PC-3 (cell line): ENCODE data around the gene OTUB1. TPM values are rescaled to one million over a fixed set of nuclear protein-coding genes. Genes with fewer than 3 reads are reported as not detected.

Experiments used
- ATAC-seq: fragments of 200-7000 bp; cut with Tn5 transposase; 2 replicates; pipeline ENCODE4 v1.9.1; 2020; ENCODE audit warnings: mild to moderate bottlenecking, moderate library complexity
- BruUV-seq: library from RNA; stranded (reverse); fragments of 400-500 nt; replicated peaks from 2 replicates; lab custom pipeline; 2021; lab: Mats Ljungman, UMichigan
- CTCF ChIA-PET: fragments of 300-600 bp; sonication (Branson Sonifier 250); formaldehyde crosslinking; loops from one replicate; lab custom pipeline; 2022; ENCODE audit warnings: antibody characterized with exemption; lab: Charles Lee
- POLR2A ChIA-PET: fragments of 300-600 bp; sonication (Branson Sonifier 250); formaldehyde crosslinking; loops from one replicate; lab custom pipeline; 2022; ENCODE audit warnings: antibody characterized with exemption; ENCODE audit not compliant: unreplicated experiment; lab: Charles Lee
- DNase-seq: peaks from one replicate; pipeline ENCODE4 v3.0.0-alpha.2; 2015
- H2AFZ ChIP-seq: fragments of 300-600 bp; sonication (generic); 2 replicates; pipeline ENCODE4 v1.6.0; 2016; ENCODE audit warnings: antibody characterized with exemption, low read length
- H3F3A ChIP-seq: fragments of 300-600 bp; sonication (generic); one replicate; pipeline ENCODE4 v1.6.0; 2017; ENCODE audit warnings: antibody characterized with exemption, low read length, control low read depth, mild to moderate bottlenecking; ENCODE audit not compliant: unreplicated experiment
- H3K27ac ChIP-seq: fragments of 300-600 bp; sonication (generic); 2 replicates; pipeline ENCODE4 v1.5.1; 2016; ENCODE audit warnings: mild to moderate bottlenecking, low read length
- H3K27me3 ChIP-seq: fragments of 300-600 bp; sonication (generic); 2 replicates; pipeline ENCODE4 v1.6.1; 2016; ENCODE audit warnings: low read length, mixed read lengths
- H3K36me3 ChIP-seq: fragments of 300-600 bp; sonication (generic); 2 replicates; pipeline ENCODE4 v1.6.1; 2016; ENCODE audit warnings: low read depth, mixed run types, low read length, mixed read lengths
- H3K4me1 ChIP-seq: fragments of 300-600 bp; sonication (generic); 2 replicates; pipeline ENCODE4 v1.5.1; 2016; ENCODE audit warnings: low read length; ENCODE audit not compliant: insufficient read depth
- H3K4me2 ChIP-seq: fragments of 300-600 bp; sonication (generic); 2 replicates; pipeline ENCODE4 v1.6.0; 2016; ENCODE audit warnings: low read length
- H3K4me3 ChIP-seq: fragments of 300-600 bp; sonication (generic); 2 replicates; pipeline ENCODE4 v1.5.1; 2016; ENCODE audit warnings: mild to moderate bottlenecking, low read length, mixed read lengths
- H3K79me2 ChIP-seq: fragments of 300-600 bp; sonication (generic); 2 replicates; pipeline ENCODE4 v1.6.1; 2017; ENCODE audit warnings: low read length, mixed read lengths
- H3K9ac ChIP-seq: fragments of 300-600 bp; sonication (generic); 2 replicates; pipeline ENCODE4 v1.6.0; 2016; ENCODE audit warnings: mild to moderate bottlenecking, low read length
- H3K9me2 ChIP-seq: fragments of 300-600 bp; sonication (generic); replicated peaks from 2 replicates; pipeline ENCODE4 v1.6.1; 2016; ENCODE audit warnings: mixed run types, low read length, mixed read lengths
- H3K9me3 ChIP-seq: fragments of 300-600 bp; sonication (generic); 2 replicates; pipeline ENCODE4 v1.6.1; 2016; ENCODE audit warnings: low read length, mixed read lengths
- H4K20me1 ChIP-seq: fragments of 300-600 bp; sonication (generic); 2 replicates; pipeline ENCODE4 v1.6.1; 2016; ENCODE audit warnings: low read length, mixed read lengths
- EZH2 ChIP-seq: fragments of 300-600 bp; sonication (generic); IDR thresholded peaks from one replicate; pipeline ENCODE4 v1.6.1; 2017; ENCODE audit warnings: antibody characterized with exemption, mild to moderate bottlenecking, low read length; ENCODE audit not compliant: unreplicated experiment
- EZH2phosphoT487 ChIP-seq: fragments of 300-600 bp; sonication (generic); IDR thresholded peaks from 2 replicates; pipeline ENCODE4 v1.6.1; 2018; ENCODE audit warnings: mild to moderate bottlenecking, antibody characterized with exemption, low read length, borderline replicate concordance
- intact Hi-C: fragments of 100-400 bp; cut with micrococcal nuclease; formaldehyde crosslinking; loops from 2 replicates; pipeline ENCODE4 v1.9.0; 2023
- total RNA-seq: library from RNA; depleted of rRNA; stranded (reverse); fragments of >200 nt; gene quantifications from 2 replicates; pipeline ENCODE4 v1.2.3, GENCODE V29; 2014
- TF ChIP-seq, protein P1 (sequence below): fragments of 300-600 bp; sonication (generic); conservative IDR thresholded peaks from 2 replicates; pipeline ENCODE4 v1.5.1; 2017; ENCODE audit warnings: antibody characterized with exemption, low read depth, mild to moderate bottlenecking, low read length

Gene OTUB1
- total RNA-seq, 1 experiment from 2014 or later: 129 TPM

DNA sequence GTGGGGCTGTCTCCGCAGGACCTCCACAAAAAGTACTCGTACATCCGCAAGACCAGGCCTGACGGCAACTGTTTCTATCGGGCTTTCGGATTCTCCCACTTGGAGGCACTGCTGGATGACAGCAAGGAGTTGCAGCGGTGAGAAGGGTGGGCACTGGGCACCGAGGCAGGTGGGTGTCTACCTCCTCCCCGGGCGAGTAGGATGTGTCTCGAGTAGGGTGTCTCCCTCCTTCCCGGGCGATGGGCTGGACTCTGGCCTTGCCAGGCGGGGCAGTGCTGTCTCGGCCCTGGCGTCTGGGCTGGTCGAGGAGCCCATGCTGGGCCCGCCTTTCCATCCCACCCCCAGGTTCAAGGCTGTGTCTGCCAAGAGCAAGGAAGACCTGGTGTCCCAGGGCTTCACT lies 10.3 kb downstream of the OTUB1 start:
- ChIA-PET CTCF (no interaction called here), POLR2A (no interaction called here)
- H3K9me2 ChIP-seq: no peaks in the 10 kb centered on the region
- no peaks in the 10 kb centered on the region for H4K20me1 ChIP-seq
- H3K4me1 ChIP-seq: peaks cover 13% of the 10 kb centered on the region; the same call in 1 of the 2 replicates
- H2AFZ ChIP-seq: no peak overlapping the region
- no peaks in the 10 kb centered on the region for H3F3A ChIP-seq
- intact Hi-C loops: no loop called here
- ATAC-seq (no peak), DNase-seq (no peak)
- H3K9ac ChIP-seq: no peak overlapping the region
- no peaks in the 10 kb centered on the region for H3K9me3 ChIP-seq
- H3K27me3 ChIP-seq: no peaks in the 10 kb centered on the region
- no peak overlapping the region for H3K27ac ChIP-seq
- H3K79me2 ChIP-seq: peaks cover 4% of the 10 kb centered on the region; the same call in 1 of the 2 replicates
- H3K4me2 ChIP-seq: no peak overlapping the region
- H3K36me3 ChIP-seq: peaks cover 32% of the 10 kb centered on the region
- no peak overlapping the region for H3K4me3 ChIP-seq
- TF ChIP-seq, protein P1, sequence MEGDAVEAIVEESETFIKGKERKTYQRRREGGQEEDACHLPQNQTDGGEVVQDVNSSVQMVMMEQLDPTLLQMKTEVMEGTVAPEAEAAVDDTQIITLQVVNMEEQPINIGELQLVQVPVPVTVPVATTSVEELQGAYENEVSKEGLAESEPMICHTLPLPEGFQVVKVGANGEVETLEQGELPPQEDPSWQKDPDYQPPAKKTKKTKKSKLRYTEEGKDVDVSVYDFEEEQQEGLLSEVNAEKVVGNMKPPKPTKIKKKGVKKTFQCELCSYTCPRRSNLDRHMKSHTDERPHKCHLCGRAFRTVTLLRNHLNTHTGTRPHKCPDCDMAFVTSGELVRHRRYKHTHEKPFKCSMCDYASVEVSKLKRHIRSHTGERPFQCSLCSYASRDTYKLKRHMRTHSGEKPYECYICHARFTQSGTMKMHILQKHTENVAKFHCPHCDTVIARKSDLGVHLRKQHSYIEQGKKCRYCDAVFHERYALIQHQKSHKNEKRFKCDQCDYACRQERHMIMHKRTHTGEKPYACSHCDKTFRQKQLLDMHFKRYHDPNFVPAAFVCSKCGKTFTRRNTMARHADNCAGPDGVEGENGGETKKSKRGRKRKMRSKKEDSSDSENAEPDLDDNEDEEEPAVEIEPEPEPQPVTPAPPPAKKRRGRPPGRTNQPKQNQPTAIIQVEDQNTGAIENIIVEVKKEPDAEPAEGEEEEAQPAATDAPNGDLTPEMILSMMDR: no peak
- BruUV-seq: no TSS peak

- Histone ChIP-seq H3K79me2 (0 out of 2 replicates have a peak, but pooled peaks cover 4% of the 10 kb centered on the region), H3K27ac (no peak overlapping the region), H2AFZ (no peak overlapping the region), H3K4me1 (peaks cover 13% of the 10 kb centered on the region; the same call in 1 of the 2 replicates), H3K4me3 (no peak overlapping the region), H4K20me1 (no peaks in the 10 kb centered on the region), H3K9me3 (no peaks in the 10 kb centered on the region), H3K9me2 (no peaks in the 10 kb centered on the region), H3K36me3 (peaks cover 29% of the 10 kb centered on the region), H3K9ac (no peak overlapping the region), H3F3A (no peaks in the 10 kb centered on the region), H3K27me3 (no peaks in the 10 kb centered on the region), H3K4me2 (no peak overlapping the region)
- intact Hi-C loops: no loop called here
- TSS peak; percentile 46 for BruUV-seq
- TF ChIP-seq EZH2phosphoT487 (no peak), EZH2 (no peak)
- TF ChIP-seq, protein P1: no peak
- DNase-seq (no peak), ATAC-seq (no peak)
- ChIA-PET POLR2A (no interaction called here), CTCF (no interaction called here)
Observed at GRCh38 chr11:63997104-63997700, 11.0 kb downstream of the OTUB1 start.

DNA sequence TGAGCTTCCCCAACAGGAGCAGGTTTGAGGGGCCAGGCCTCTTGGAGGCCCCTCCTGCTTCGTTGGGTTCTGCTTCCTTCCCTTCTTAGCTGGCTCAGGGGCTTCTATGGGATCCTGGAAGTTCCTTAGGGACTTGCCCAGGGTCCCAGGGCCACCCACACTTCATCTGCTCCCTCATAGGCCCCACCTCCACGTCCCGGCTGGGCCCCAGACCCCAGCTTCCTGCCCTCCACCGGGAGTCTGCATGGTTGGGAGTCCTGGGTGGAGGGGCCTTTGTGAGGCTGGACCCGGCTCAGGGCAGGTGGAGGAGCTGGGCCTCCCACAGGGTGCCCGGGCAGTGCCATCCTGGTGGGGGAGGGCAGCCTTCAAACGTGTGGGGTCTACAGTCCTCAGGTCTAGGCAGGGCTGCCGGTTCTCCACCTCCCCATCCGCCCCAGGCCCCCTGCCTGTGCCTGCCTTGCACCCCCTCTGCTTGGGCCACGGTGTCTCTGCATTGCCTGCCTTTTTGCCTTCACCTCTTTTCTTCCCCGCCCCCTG lies 11.6 kb downstream of the OTUB1 start:
- TF ChIP-seq EZH2 (no peak), EZH2phosphoT487 (no peak)
- Histone ChIP-seq H3K4me2 (no peak overlapping the region), H2AFZ (no peak overlapping the region), H3K27ac (no peak overlapping the region), H3K9me2 (no peaks in the 10 kb centered on the region), H4K20me1 (no peaks in the 10 kb centered on the region), H3K4me1 (peaks cover 13% of the 10 kb centered on the region; the same call in 1 of the 2 replicates), H3F3A (no peaks in the 10 kb centered on the region), H3K27me3 (no peaks in the 10 kb centered on the region), H3K9ac (no peak overlapping the region), H3K79me2 (0 out of 2 replicates have a peak, but pooled peaks cover 3% of the 10 kb centered on the region), H3K9me3 (no peaks in the 10 kb centered on the region), H3K36me3 (peaks cover 29% of the 10 kb centered on the region), H3K4me3 (no peak overlapping the region)
- BruUV-seq: no TSS peak
- no peak for ATAC-seq
- DNase-seq: no peak
- CTCF ChIA-PET: no interaction called here
- POLR2A ChIA-PET: no interaction called here
- intact Hi-C loops: no loop called here
